Activated gamma-delta T cell treated with Interleukin-2 at 50 U/mL for 16 hours (primary cell): ENCODE results near the gene NR1I3.
A peak's percentile ranks its signal among the peaks of the same experiment; 100 is the strongest.
"Not testable (repeated sequence)": the region's sequence is repeated elsewhere in the genome, so short reads cannot be mapped to it uniquely, and the experiment has no call there.

Experiments used
- DNase-seq: peaks from one replicate; pipeline ENCODE4 v3.0.0-alpha.2; 2020

NR1I3 gene

DNA sequence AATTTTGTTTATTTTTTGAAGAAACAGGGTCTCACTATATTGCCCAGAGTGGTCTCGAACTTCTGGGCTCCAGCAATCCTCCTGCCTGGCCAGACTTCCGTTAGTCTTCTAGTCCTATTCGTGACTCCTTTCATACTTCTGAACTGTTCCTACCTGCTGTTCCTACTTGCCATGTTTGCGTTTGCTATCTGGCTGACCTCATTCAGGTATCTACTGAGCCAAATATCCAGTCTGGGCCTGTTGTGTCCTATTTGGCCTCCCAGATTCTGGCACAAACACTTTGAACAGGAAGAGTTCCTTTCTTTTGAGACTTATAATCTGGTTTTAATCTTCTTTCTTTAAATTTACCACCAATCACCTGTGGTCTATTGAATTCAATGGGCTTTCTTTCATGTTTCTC lies 6.9 kb upstream of the NR1I3 start:
- no peak for DNase-seq

GRCh38 chr1:161242313-161242712 lies 4.3 kb upstream of the NR1I3 start:
- no peak for DNase-seq

DNA sequence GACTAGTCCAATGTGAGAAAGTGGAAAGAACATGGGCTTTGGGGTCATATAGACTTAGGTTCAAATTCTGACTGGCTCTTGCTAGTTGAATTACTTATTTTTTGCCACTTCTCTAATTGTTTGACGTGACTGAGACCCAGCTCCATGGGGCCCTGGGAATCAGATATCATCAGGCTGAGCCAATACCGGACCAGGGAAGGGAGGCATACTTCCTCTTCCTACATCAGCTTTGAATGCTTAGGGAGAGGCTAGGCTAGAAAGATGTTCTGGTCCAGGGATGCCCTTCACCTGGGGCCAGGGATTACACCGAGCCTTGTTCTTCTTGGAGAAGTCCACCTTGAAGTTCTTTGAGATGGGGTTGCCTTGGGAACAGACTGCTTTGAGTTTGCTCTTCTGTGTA lies 3.7 kb upstream of the NR1I3 start:
- no peak for DNase-seq

- DNase-seq, result no peak
Measured at GRCh38 chr1:161235957-161236775, 1.8 kb downstream of the NR1I3 start.

GRCh38 chr1:161233102-161233501 lies 4.9 kb downstream of the NR1I3 start:
- no peak for DNase-seq

DNA sequence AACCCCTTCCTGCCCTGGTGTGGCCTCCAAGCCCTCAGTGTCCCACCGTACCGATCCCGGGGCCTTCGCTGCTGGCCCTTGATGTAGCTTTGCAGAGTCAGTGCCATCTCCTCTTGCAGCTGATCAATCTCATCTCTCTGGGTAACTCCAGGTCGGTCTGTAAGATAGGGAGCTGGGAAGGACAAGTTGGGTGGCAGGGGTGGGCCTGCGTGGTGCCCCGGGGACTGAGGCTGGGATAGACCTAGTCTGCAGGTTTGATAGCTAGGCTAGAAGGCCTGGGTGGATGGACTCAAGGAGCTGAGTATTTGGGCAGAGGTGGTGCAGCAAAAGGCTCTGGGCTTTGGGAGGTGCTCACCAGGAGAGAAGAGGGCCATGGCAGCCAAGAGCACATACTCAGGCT lies 7.2 kb downstream of the NR1I3 start:
- DNase-seq, result no peak

DNA sequence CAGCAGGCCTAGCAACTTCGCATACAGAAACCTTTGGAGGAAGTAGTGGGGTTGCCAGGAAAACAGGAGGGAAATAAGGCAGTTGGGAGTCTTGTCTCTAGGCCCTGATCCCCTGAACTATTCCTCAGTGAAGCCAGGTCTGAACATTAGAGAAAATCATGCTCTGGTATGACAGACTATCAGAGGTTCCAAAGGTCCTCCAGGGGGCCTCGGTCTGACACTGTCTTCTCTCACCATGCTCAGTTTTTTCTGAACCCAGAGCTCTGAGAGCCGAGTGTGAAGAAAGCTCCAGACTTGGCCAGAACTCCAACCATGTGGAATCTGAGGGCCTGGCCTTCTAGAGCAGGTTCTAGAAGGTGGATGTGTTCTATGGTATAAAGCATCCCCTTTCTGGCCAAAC lies 8.1 kb downstream of the NR1I3 start:
- no peak for DNase-seq

DNA sequence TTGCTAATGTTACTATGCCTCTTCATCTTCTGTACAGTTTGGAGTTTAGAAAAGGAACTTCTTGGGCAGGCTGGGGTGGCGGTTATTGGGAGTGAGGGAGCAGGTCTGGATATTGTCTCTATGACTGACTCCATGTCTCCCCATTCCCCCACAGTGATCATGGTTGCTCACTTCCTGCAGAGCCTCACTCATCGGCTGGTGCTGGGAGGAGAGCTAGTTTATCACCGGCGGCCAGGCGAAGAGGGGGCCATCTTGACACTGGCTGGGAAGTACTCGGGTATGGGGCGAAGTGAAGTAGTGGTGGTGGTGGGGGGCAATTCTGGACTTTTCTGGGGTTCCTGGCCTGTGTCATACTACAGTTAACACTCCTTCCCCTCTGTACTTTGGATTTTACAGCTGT lies 10.0 kb downstream of the NR1I3 start:
- no peak for DNase-seq

DNA sequence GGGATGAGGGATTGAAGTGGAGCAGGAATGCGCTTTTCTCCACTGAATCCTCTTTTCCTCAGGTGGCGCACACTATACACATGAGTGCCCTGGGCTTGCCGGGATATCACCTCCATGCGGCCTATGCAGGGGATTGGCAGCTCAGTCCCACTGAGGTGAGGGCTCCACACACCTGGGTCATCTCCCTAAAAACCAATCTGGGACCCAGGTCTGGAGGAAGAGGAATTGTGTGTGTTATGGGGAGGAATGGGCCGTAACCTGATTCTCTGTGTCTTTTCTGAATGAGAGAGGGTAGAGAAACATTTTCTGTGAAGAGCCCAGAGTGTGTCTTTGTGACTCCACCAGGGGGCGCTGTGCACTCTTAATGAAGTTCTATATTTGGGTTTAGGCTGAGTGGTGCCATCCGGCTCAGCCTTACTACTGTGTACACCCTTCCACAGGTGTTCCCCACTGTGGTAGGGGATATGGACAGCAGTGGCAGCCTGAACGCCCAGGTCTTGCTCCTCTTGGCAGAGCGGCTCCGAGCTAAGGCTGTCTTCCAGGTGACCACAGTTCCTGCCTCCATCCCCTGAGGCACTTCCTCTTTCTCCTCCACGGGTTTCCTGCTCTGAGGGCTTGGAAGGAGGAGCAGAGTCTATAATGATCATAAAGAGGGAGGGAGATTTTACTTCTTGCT lies 10.7 kb downstream of the NR1I3 start:
- DNase-seq, result peak; percentile 93

DNA sequence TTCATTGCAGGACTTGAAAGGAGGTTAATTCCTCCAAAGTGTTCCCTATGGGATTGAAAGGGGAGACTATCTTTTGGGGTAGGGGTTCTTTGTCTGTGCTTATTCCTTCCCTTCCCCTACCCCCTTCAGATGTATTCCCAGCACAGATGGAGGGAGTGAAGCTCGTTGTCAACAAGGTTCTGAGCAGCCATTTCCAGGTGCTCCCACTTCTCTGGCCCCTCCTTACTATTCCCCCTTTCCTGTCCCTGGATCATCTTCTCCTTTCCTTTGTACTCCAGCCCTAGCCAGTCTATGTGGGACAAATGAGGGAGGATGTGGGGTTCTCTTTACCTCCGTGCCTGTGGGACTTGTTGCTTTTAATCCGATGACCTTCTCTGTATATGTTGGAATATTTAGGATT lies 11.2 kb downstream of the NR1I3 start:
- no peak for DNase-seq

DNA sequence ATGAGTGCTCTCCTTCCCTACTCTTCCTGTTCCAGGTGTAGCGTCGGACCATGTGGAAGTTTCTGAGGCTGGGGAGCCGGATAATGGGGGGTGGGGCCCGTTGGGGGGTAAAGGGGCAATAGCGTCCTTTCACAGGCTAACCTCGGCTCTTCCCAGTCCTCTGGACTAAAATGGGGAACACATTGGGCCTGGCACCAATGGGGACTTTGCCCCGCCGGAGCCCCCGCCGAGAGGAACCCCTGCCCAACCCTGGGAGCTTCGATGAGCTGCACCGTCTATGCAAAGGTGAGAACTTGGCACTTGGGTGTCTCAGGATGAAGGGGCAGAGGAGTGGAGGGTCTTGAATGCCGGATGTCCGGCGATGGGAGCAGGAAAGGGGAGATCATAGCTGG lies 11.7 kb downstream of the NR1I3 start:
- DNase-seq, result no peak

DNA sequence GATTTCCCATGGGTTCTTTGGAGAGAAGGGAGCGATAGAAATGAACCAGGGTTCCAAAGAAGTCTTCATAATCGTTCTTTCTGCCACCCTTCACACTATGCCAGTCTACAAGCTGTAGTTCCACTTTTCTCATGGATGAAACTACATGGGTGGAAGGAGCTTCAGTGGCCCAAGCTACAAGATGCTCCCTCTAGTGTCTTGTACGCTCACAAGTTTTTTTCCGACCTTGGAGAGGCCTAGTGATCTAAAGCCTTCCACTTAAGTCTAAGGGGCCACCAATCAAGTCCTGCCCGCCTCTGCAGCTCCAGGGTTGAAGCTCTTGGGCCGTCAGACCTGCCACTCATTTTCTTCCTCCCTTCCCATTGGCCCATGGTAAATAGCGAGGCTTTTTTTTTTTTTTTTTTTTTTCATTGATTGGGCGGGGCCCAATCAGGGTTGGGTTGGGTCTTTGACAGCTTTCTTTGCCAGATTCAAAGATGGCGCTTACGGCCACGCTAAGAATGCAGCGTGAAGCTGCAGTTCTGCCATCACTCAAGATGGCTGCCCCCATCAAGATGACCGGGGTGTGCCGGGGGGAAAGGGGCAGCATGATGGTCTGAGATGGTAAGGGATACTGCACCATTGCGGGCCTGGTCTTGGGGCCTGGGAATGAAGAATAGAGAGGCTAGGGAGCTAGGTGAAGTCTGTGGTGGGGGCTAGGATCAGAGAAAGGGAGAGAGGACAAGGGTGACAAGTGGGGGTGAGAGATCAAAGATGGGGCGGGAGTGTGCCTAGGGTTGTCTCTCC lies 12.3 kb downstream of the NR1I3 start, which contains the start of gene TOMM40L:
TSS of gene TOMM40L (plus strand) at position 527 of the 786 bp plus-strand sequence. CDS start 430 bp downstream, outside the sequence.
- peak; percentile 82 for DNase-seq

- no peak for DNase-seq
Measured at GRCh38 chr1:161225178-161225533, 12.8 kb downstream of the NR1I3 start.

DNA sequence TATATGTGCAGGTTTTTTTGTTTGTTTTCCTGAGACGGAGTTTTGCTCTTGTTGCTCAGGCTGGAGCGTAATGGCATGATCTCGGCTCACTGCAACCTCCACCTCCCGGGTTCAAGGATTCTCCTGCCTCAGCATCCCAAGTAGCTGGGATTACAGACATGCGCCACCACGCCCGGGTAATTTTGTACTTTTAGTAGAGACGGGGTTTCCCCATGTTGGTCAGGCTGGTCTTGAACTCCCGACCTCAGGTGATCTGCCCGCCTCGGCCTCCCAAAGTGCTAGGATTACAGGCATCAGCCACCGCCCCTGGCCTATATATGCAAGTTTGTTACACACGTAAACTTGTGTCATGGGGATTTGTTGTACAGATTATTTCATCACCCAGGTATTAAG lies 13.3 kb downstream of the NR1I3 start:
- DNase-seq, result not testable (repeated sequence)

DNA sequence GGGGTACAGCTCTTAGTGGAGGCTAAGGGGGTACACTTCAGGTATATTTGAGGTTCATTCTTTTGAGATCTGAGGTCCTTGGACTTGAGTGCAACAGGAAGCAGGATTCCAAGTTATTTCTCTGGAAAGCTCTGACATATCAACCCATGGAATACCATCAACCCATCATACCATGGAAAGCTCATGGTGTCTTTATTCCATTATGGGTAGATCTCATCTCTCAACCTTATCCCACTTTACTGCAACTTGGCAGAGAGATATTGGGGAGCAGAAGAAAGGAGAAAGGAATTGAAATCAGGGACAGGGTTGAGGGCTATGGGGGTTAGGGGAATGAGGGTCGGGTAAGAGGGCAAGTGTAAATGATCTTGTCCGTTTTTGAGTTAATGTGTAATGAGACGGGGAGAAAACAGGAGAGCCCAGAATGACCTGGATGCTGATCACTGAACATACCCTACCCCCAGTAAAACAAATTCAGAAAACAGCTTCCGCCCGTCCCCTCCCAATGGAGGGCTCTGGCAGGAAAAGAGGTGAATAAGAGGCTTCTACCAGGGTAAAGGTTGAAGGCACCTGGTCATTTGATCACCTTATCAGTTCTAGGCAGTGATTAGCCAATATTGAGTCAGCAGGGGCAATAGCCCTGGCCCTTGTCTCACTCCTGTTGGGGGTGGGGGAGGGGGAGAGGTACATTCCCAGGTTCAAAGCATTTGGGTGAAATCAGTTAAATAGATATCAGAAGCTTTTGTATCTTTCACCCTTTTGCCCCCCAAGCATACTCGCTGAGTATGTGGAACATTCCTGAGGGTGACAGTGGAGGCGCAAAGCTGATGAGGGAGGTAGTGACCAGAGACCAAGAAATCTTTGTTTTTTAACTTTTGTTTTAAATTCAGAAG lies 14.0 kb downstream of the NR1I3 start:
- no peak for DNase-seq

- DNase-seq, result no peak
Measured at GRCh38 chr1:161222175-161223019, 15.6 kb downstream of the NR1I3 start.

GRCh38 chr1:161220002-161220401 lies 18.0 kb downstream of the NR1I3 start:
- no peak for DNase-seq

- no peak for DNase-seq
Measured at GRCh38 chr1:161219078-161219892, 18.7 kb downstream of the NR1I3 start.

GRCh38 chr1:161218301-161219077 lies 19.5 kb downstream of the NR1I3 start:
- DNase-seq, result no peak

DNA sequence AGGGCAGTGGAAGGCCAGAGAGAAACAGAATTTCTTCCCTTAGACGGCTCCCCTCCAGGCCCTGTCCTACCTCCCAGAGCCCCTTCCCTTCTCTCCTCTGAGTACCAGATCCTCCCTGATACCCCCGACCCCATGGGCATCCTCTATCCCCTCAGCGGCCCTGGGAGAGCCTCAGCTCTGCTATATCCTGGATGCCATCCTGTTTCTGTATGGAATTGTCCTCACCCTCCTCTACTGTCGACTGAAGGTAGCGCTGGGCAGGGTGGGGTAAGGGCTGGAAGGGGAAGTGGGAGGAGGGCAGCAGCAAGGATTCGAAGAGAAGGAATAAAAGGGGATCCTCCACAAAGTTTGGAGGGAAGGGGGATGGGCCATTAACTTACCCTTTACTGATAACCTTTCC lies 20.2 kb downstream of the NR1I3 start:
- no peak for DNase-seq
